GM18861 (cell line): ENCODE data around the gene RBBP7.
A peak's percentile ranks its signal among the peaks of the same experiment; 100 is the strongest.

Experiments
- ATAC-seq: cut with Tn5 transposase; IDR thresholded peaks from one replicate; pipeline ENCODE4 v1.9.1; 2021; ENCODE audit not compliant: unreplicated experiment

The RBBP7 gene

DNA sequence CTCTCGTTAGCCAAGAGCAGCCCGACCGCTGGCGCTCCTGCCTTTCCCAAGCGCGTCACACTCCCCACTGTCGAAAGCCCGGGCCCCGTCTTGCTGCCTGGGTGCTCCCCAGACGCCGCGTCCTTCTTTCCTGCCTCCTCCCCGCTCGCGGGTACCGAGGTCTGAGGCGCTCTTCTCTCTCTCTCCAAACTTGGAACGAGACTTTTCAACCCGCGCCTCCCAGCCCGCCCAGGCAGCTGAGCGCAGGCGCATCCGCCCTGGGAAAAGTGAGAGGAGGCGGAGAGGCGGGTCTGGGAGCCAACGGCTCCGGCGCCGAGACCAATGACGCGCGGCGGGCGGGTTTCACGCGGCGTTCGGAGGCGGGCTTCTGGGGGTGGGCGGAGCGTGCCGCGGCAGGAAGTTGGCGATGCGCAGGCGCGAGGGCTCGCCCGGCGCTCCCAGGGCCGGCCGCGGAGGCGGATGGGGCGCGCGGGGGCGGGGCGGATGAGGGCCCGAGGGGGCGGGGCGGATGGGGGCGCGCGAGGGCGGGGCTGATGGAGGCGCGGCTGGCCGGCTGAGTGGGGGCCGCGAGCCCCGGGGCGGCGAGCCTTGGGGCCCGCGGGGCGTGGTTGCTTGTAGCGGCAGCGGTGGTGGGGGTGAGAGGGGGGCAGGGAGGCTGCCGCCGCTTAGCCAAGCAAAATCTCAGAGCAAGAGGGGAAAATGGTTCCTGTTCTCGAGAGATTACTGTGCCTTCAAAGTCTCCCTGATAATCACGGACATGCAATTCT is at the start of gene RBBP7:
Gene RBBP7 (minus strand): TSS at position 268 of the 767 bp plus-strand sequence. CDS start 309 bp downstream, outside the sequence.
- ATAC-seq, result peak; percentile 77

DNA sequence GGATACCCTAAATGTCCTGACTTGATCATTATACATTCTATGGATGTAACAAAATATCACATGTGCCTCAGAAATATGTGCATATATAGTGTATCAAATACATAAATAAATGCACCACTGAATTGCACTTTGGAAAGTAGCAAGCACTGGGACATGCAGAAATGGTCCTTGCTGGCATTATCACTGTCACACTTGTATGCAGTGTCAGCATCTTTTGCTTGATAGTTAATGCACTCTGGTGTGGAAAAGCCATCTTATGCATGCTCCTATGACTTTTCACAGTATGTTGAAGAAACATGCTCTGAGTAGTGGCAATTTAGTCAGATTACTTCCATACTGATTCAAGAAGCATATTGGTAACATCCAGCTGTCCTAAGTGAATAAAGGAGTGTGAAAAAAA is 48.8 kb upstream of the RBBP7 start:
- no peak for ATAC-seq

DNA sequence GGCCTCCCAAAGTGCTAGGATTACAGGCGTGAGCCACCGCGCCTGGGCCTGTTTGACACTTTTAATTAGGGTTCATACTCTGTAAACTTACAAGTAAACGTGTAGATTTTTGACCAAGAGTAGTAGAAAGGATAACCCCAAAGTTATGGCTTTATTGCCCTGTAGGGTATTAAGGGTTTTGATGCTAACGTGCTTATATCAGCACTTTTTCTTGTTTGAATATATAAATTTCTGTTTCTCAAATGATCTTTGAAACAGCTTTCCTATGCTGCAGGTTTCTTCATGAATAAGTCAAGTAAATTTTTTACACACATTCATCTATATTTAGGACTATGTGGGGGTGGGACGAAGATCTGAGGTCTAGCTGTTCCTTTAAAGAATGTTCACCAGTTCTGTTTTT is 47.0 kb upstream of the RBBP7 start:
- no peak for ATAC-seq

DNA sequence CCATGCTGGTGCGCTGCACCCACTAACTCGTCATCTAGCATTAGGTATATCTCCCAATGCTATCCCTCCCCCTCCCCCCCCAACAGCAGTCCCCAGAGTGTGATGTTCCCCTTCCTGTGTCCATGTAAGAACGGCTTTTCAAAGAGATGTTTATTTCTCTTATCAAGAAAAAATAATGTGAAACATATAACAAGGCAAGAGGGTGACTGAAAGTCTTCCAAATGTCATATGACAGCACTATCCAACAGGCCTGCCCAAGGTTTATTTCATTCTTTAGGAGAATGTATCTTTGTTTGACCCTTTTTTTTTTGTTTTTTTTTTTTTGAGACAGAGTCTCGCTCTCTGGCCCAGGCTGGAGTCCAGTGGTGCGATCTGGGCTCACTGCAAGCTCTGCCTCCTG is 46.4 kb upstream of the RBBP7 start:
- no peak for ATAC-seq

DNA sequence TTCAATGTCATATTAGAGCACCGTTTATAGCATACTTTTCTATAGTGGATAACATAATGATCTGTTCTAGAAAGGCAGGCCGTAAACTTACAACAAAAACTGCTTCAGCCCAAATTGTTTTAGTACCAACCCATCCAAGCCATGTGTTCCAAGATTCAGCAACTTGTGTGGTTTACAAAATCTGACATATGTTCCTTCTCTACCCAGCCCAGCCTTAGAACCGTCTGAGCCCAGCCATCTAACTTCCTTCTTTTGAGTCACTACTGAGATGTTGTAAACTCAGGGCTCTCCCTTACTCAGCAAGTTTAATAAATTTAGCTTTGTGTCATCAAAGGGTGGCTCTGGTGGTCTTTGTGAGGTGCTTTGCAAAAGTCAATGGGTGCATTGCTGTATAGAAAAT is 43.9 kb upstream of the RBBP7 start:
- no peak for ATAC-seq

DNA sequence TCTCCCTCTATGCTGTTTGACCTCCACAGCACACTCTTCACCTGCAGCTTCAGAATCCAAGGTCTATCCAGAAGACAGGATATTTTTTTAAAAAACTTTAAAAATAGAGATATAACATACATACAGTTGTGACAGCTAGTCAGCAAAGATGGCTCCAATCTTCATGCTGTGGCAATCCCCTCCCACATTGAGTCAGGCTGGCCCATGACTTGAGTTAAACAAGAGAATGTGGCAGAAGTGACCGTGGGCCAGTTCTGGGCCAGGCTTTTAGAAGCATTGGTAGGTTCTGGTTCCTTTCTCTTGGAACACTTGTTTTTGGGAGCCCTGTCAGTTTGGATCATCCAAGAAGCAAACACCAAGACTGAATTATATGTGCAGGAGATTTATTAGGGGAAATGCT is 40.2 kb upstream of the RBBP7 start:
- no peak for ATAC-seq

DNA sequence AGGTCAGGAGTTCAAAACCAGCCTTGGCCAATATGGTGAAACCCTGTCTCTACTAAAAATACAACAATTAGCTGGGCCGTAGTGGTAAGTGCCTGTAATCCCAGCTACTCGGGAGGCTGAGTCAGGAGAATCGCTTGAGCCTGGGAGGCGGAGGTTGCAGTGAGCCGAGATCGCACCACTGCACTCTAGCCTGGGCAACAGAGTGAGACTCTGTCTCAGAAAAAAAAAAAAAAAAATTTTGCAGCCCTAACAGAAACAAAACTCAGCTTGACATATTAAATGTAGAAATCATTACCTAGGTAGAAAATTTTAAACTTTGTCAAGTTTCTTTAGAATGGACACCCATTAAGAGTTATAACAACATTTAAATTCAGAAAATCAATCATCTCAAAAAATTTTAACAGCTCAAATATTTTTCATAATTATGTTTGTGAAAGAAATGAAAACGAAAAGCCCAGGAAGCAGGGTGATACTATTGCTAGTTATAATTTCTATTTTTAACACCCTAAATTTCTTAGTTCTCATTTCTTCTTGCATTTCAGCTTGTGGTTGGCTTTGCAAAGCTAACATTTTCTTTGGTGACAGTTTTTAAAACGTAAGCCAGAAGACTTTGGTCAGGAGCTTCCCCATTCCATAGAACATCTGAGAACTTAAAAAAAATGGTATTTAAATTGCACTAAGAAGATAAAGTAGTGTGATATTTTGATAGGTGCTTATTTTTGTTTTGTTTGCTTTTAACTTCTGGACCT is 33.3 kb upstream of the RBBP7 start:
- ATAC-seq, result no peak

DNA sequence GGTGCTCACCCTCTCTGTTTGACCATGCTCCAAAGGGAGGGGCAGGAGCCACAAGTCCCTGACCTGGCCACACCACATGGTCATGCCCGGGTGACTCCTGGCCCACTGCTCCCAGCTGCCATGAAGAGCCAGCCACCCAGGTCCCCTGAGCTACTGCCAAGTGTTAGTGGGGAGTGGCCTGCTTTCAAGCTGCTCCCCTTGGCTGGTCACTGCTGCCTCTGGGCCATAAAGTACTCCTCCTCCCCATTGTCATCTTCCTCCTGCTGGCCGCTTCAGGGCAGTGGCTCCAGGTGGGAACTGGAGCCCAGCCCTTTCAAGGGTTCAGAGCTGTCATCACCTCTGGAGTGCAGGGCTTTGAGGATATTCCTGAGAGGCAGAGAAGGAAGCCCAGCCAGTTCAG is 27.3 kb upstream of the RBBP7 start:
- no peak for ATAC-seq

DNA sequence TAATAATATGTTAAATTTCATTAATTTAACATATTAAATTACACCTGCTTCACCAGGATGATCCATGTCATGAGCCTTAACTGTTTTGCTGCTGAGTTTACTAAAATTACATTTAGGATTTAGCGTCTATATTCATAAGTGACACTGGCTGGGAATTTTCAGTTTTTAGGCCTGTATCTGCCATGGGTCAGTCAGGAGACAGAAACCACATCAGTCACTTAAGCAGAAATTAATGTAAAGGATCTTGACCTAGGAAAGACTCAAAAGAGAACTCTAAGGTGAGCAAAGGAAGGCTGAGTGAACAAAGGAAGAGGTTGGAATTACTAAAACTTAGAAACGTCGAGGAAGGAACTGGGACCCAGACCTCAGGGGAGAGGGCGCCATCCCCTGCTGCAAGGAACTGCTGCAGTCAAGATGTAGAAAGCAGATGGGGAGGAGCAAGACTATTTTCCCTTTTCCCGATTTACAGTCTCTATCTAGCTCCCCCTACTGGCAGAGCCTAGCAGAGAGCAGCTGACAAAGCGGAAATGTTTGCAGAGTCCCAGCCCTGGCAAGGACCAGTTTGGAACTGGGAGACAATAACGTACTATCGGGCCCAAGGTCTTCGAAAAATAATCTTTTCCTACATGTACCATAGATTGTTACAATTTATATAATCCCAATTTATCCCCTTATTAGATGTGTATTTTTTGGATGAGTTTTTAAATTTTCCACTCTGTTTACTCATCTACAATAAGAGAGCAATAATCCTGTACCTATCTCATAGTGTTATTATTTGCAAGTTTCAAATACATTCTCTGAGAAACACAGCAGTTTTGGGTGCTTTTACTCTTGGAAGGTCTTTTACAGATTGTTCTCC is 22.6 kb upstream of the RBBP7 start:
- ATAC-seq, result peak; percentile 72

DNA sequence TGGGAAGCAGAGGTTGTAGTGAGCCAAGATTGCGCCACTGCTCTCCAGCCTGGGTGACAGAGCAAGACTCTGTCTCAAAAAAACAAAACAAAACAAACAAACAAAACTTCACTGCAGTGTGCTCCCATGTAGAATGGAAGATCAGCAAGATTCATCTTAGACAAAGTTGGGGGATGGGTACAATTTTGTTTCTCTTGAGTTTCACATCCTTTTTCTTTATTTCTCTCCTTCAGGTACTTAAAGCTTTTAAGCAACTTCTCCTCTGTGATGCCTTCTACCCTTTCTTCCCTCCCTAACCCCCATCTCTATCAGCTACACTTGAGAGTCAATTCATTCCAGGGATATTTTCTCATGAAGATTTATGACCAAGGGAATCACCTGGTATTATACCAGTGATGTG is 15.5 kb upstream of the RBBP7 start:
- no peak for ATAC-seq

DNA sequence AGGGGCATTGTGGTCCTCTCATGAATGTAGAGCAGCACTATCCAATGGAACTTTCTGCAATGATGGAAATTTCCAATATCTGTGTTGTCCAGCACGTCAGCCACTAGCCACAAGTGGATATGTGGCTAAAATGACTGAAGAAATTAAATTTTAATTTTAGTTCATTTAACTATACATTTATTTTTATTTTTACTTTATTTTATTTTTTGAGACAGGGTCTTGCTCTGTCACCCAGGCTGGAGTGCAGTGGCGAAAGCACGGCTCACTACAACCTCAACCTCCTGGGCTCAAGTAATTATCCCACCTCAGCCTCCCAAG is 13.3 kb upstream of the RBBP7 start:
- no peak for ATAC-seq

DNA sequence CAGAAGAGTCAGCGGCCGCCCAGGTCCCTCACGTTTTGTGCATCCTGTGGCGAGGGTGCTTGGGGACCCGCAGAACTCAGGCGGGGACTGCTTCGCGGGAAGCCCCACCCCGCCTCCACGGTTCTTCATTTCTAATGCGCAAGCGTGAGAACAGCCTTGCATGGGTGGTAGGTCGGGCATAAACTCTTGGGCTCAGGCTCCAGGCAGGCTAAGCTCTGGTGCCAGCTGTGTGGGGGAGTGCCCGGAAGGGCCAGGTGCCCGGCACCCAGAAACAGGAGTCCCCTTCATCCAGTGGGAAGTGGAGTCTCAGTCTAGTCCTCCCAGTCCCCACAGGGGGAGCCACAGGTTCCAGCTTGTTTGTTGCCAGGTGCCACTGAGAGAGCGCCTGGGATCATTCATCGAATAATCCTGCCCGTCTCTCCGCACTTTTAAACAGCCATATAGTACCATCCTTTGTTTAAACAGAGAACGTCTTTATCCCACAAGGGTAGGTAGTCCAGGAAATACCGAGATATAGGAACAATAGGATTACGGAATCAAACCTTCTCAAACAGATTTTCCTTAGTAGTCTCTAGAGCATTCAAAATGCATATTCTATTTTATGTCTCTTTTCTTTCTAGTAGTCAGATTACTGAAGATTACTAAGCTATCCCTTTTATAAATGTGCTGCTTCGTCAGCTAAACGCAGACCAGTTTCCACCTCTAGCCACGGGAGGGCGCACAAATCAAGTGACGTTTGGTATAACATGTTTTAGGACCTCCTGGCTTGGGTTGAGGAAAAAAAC is 12.7 kb upstream of the RBBP7 start:
- peak; percentile 49 for ATAC-seq

DNA sequence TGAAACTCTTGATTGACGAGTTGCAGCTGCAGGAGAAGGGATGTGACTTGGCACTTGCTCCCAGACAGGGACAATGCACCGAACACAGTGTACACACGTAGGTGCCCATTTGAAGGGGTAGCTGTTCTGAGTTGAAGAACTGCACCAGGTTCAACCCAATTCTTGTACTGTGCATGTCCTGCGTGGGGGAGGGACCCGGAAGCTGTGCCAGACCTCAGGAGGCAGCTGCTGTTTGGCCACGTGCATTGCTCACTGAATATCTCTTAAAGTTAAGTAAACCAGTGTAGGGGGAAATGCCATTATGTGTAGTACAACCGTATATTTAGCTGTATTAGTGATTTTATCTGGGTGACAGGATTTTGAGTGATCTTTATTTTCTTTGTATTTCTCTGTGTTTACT is 12.0 kb upstream of the RBBP7 start:
- ATAC-seq, result no peak

DNA sequence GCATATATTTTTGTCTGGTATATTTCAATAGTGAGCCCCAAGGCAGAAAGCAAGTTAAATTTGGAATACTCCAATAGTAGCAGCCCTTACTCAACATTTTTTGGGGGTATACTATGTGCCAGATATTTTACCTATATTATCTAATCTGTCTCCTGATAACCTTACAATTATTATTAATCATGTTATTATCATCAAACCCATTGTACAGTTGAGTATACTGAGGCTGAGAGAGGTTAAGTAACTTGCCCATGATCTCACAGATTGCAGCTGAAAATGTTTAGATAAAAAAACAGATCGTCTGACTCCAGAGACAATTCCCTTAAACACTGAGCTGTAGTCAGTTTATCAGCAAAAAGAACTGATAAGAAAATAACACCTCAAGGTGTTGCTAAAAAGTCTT is 6.5 kb upstream of the RBBP7 start:
- no peak for ATAC-seq

DNA sequence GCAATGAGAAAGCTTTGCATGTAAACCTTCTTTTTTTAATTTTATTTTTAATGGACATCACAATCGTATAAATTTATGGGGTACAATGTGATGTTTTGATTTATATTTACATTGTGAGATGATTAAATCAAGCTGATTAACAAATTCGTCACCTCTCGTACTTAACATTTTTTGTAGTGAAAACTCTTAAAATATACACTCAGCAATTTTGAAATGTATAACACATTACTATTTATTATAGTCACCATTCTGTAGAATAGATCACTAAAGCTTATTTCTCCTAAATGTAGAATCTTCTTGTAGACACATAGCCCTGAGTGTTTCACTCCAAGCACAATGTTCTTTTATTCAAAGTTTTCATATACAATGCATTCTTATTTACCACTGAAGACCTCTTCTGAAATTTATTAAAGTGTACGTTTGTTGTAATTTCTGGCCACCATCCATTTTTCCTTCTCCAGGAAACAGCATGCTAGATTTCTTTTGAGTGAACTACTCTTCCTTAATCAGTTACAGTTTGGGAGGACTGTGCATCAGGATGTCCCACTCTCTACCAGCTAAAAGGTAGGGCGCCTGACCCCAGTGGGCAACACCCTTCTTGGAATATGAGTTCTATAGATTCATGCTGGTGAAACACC is 4.4 kb upstream of the RBBP7 start:
- no peak for ATAC-seq

DNA sequence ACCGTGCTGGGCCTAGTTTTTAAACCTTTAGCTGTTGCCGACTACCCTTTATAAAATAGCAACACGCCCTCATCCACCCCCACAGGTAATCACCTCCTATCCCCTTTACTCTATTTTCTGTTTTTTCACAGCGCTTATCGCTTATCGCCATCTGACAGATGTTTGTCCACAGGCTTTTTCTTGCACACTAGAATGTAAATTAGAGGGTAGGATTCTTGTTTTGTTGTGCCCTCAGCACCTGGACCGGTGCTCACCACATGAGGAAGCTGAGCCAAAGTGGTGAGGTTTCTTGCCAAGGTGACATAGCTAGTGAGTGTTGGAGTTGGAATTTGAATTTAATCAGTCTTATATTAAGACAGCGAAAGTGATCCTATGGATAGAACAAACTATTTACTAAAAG is 2.9 kb upstream of the RBBP7 start:
- ATAC-seq, result no peak

DNA sequence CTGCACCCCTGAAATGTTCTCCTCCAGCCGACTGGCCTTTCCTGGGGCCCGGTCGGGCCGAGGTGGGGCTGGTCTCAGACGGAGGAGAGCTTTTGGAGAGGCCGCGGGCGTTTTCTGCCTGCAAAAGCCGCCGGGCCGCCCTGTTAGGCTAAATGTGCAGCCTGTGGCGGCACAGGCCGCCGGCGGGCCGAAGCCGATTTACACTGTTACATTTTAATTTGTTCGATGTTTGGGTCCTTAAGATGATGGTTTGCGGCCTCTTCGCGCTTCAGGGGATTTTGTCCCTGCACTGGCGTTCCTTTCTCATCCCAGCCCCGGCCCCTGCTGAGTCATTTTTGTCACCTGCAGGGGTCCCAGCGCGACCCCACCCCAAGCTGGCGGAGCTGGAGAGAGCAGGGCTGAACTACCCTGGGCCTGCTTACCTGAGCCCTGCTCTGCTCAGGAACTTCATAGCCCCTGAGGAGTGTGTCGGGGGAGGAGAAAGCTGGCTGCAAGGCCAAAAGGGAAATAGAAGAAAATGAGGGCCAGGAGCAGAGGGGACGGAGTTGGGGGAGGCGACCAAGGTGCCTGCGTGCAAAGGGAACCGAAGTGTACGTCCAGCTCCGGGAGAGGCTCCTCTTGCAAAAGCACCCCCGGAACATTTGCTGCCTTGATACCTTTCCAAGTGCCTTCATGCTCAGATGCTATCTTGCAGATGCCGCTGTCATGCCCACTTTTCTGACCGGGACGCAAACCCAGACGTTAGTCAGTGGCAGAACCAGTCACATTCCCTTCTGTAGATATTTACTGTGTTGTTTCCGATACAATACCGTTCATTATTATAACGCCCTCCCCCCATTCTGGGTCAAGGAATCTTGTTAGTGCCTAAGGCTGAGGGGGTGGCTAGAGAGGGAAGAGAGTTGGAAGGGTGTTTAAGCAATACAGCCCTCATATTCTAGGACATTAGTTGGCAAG is 977 bp upstream of the RBBP7 start:
- no peak for ATAC-seq

DNA sequence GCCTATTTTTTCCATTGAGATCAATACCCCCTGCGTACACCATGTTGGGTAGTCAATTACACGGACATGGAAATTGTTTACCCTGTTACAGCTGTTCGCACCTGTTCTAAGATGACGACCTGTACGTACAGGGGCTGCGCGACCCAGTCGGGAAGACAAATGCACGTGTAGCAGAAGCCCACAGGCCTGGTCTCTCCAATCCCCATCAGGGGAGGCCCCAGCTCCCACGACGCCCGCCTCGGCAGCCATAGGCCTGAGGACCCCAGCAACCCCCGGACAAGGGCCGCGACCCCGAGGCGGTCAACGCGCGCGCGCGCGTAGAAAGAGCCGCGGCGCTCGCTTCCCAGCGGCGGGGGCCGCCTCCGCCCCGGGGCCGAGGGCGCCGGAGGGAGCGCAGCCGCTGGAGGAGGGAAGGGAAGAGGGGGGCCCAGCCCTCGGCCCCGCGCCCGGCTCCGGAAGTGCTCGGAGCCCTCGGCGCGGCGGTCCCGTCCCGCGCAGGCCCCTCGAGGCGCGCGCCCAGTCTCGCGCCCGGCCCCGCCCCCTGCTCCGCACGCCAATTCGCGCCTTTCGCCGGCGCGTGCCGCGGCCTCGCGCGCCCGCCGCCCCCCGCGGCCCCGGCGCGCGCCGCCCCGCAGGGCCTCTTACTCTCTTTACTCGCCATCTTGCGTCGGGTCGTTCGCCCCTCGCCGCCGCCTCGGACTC is 618 bp downstream of the RBBP7 start:
- peak; percentile 24 for ATAC-seq

DNA sequence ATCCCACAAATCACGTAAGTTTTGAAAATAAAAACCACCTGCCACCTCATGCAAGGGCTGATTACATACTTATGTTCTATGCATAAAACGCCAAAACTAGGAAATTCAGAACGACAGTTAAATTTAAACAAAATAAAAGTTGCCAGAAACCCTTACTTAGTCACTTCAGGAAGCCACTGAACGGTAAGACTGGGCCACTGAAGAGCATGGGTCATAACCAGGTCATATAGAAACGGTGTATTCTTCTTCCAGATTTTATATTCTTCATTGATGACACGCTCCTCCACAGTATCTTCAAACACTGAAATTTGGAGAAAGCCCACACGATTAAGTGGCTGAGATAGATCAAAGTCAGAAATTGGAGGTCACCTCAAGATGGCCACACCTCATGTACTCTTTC is 1.2 kb downstream of the RBBP7 start:
- ATAC-seq, result no peak
